Rectal smooth muscle tissue (tissue), 1 donor: Measurements from ENCODE around the gene PRDX1.

ENCODE experiments used
- H3K27ac ChIP-seq: one replicate; pipeline ENCODE4 v1.7.0; 2013; ENCODE audit warnings: low read depth, low read length, inconsistent platforms
- H3K27me3 ChIP-seq: one replicate; pipeline ENCODE4 v1.7.0; 2013; ENCODE audit warnings: low read length; ENCODE audit not compliant: control insufficient read depth, insufficient read depth
- H3K36me3 ChIP-seq: one replicate; pipeline ENCODE4 v1.7.0; 2013; ENCODE audit warnings: low read length; ENCODE audit not compliant: control insufficient read depth, insufficient read depth
- H3K4me1 ChIP-seq: one replicate; pipeline ENCODE4 v1.7.0; 2013; ENCODE audit warnings: low read length; ENCODE audit not compliant: control insufficient read depth, insufficient read depth
- H3K4me3 ChIP-seq: one replicate; pipeline ENCODE4 v1.7.0; 2013; ENCODE audit warnings: low read length
- H3K9ac ChIP-seq: one replicate; pipeline ENCODE4 v1.7.0; 2013; ENCODE audit warnings: low read length

The PRDX1 gene

GRCh38 chr1:45510036-45510971, 11.4 kb downstream of the PRDX1 start:
- no peak overlapping the region for H3K4me3 ChIP-seq
- no peaks in the 10 kb centered on the region for H3K4me1 ChIP-seq
- no peaks in the 10 kb centered on the region for H3K27me3 ChIP-seq
- H3K36me3 ChIP-seq = peaks cover 30% of the 10 kb centered on the region
- no peak overlapping the region for H3K9ac ChIP-seq
- H3K27ac ChIP-seq = no peak overlapping the region

- no peaks in the 10 kb centered on the region for H3K4me1 ChIP-seq
- no peaks in the 10 kb centered on the region for H3K27me3 ChIP-seq
- H3K36me3 ChIP-seq = peaks cover 18% of the 10 kb centered on the region
- no peak overlapping the region for H3K4me3 ChIP-seq
- H3K27ac ChIP-seq = no peak overlapping the region
- no peak overlapping the region for H3K9ac ChIP-seq
Measured at GRCh38 chr1:45508295-45509151, 13.2 kb downstream of the PRDX1 start.

DNA sequence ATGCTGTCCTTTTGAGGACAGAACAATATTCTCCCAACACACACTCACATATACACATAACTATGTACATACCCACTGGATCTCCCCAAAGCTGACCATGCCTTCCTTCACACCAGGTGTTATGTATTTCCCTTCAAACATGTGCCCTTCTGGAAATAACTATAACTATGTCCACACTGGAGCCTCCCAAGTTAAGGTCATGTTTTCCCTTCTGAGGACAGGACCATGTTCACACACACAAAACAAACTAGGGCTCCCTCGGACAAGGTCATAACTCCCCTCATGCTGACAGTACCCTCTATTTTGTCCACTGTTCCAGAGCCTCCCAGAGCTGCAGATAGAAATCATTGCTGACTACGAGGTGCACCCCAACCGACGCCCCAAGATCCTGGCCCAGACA, 13.8 kb downstream of the PRDX1 start:
- peaks cover 15% of the 10 kb centered on the region for H3K36me3 ChIP-seq
- H3K4me3 ChIP-seq = no peak overlapping the region
- no peak overlapping the region for H3K9ac ChIP-seq
- no peaks in the 10 kb centered on the region for H3K4me1 ChIP-seq
- no peaks in the 10 kb centered on the region for H3K27me3 ChIP-seq
- H3K27ac ChIP-seq = no peak overlapping the region

- H3K4me1 ChIP-seq = no peaks in the 10 kb centered on the region
- H3K27ac ChIP-seq = no peak overlapping the region
- H3K27me3 ChIP-seq = no peaks in the 10 kb centered on the region
- H3K36me3 ChIP-seq = peaks cover 9% of the 10 kb centered on the region
- no peak overlapping the region for H3K4me3 ChIP-seq
- no peak overlapping the region for H3K9ac ChIP-seq
Measured at GRCh38 chr1:45507195-45507594, 14.5 kb downstream of the PRDX1 start.

- Histone ChIP-seq H3K36me3 (no peaks in the 10 kb centered on the region), H3K4me3 (no peak overlapping the region), H3K27ac (no peak overlapping the region), H3K9ac (no peak overlapping the region), H3K27me3 (no peaks in the 10 kb centered on the region), H3K4me1 (peaks cover 9% of the 10 kb centered on the region)
Measured at GRCh38 chr1:45503462-45504360, 18.0 kb downstream of the PRDX1 start.

DNA sequence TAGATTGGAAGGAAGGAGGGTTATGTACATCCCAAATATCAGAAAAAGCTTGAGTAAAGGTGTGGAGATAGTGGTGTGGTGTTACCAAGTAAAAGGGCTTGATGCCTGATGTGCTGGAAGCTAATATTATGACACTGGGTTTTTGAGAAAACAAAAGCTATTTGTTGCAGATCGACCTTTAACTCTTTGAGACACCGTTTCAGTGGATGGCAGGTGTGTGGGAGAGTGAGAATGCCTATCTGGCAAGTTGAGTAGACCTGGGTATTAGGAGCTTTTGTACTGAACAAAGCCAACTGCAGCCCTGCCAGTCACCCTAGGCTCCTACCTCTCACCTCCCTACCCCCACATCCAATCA, 20.2 kb downstream of the PRDX1 start:
- Histone ChIP-seq H3K27ac (no peak overlapping the region), H3K27me3 (no peaks in the 10 kb centered on the region), H3K36me3 (no peaks in the 10 kb centered on the region), H3K4me1 (peaks cover 9% of the 10 kb centered on the region), H3K9ac (no peak overlapping the region), H3K4me3 (no peak overlapping the region)

DNA sequence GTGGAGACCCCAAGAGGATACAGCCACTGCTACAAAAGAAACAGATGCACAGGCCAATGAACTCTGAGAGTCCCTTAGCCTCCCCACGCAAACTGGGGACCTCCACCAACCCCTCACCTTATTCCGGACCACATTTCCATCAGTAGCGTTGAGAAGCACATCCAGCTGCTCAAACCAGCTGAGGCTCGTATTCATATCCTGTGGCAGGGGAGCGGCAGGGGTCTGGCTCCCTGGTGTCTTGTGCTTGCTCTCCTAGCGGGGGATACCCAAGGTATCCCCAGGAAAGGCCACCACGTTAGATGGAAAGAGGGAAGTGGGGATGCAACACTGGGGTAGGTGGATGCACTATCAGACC, 22.3 kb downstream of the PRDX1 start:
- Histone ChIP-seq H3K27me3 (no peaks in the 10 kb centered on the region), H3K27ac (no peak overlapping the region), H3K4me1 (peaks cover 9% of the 10 kb centered on the region)

DNA sequence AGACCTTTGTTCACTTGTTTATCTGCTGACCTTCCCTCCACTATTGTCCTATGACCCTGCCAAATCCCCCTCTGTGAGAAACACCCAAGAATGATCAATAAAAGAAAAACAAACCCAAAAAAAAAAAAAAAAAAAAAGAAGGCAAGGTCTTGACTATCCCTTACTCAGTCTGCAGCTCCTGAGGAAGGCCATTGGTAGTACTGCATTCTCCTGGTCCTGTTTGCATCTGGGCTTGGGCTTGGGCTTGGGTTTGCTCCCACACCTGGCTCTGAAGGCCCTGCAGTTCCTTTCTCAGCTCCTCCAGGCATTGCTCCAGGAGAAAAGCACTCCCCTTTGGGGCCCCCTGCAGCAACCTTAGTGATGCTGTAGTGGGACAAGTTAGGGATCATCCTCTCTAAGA, 23.4 kb downstream of the PRDX1 start:
- no peak overlapping the region for H3K27ac ChIP-seq
- no peaks in the 10 kb centered on the region for H3K36me3 ChIP-seq
- H3K4me1 ChIP-seq = peaks cover 9% of the 10 kb centered on the region
- no peak overlapping the region for H3K9ac ChIP-seq
- H3K27me3 ChIP-seq = no peaks in the 10 kb centered on the region
- no peak overlapping the region for H3K4me3 ChIP-seq

More for the DNA sequence above, 22.3 kb downstream of the PRDX1 start:
- peak overlapping the region; percentile 76 for H3K9ac ChIP-seq
- H3K36me3 ChIP-seq = no peaks in the 10 kb centered on the region
- H3K4me3 ChIP-seq = peak overlapping the region; percentile 87

- Histone ChIP-seq H3K36me3 (no peaks in the 10 kb centered on the region), H3K9ac (no peak overlapping the region), H3K4me3 (no peak overlapping the region), H3K27me3 (no peaks in the 10 kb centered on the region), H3K27ac (no peak overlapping the region), H3K4me1 (peaks cover 2% of the 10 kb centered on the region)
Measured at GRCh38 chr1:45493116-45493697, 28.5 kb downstream of the PRDX1 start.

GRCh38 chr1:45492691-45493090, 29.0 kb downstream of the PRDX1 start:
- Histone ChIP-seq H3K4me1 (peaks cover 2% of the 10 kb centered on the region), H3K36me3 (no peaks in the 10 kb centered on the region), H3K27ac (no peak overlapping the region), H3K27me3 (no peaks in the 10 kb centered on the region), H3K9ac (no peak overlapping the region), H3K4me3 (no peak overlapping the region)

GRCh38 chr1:45491487-45492260, 30.0 kb downstream of the PRDX1 start:
- H3K4me3 ChIP-seq = peak overlapping the region; percentile 41
- H3K9ac ChIP-seq = no peak overlapping the region
- H3K4me1 ChIP-seq = peaks cover 2% of the 10 kb centered on the region
- H3K27ac ChIP-seq = no peak overlapping the region
- no peaks in the 10 kb centered on the region for H3K27me3 ChIP-seq
- H3K36me3 ChIP-seq = no peaks in the 10 kb centered on the region
